ENCODE results near the gene ETS2.
"Not testable (repeated sequence)": the region's sequence is repeated elsewhere in the genome, so short reads cannot be mapped to it uniquely, and the experiment has no call there.

ETS2 gene

DNA sequence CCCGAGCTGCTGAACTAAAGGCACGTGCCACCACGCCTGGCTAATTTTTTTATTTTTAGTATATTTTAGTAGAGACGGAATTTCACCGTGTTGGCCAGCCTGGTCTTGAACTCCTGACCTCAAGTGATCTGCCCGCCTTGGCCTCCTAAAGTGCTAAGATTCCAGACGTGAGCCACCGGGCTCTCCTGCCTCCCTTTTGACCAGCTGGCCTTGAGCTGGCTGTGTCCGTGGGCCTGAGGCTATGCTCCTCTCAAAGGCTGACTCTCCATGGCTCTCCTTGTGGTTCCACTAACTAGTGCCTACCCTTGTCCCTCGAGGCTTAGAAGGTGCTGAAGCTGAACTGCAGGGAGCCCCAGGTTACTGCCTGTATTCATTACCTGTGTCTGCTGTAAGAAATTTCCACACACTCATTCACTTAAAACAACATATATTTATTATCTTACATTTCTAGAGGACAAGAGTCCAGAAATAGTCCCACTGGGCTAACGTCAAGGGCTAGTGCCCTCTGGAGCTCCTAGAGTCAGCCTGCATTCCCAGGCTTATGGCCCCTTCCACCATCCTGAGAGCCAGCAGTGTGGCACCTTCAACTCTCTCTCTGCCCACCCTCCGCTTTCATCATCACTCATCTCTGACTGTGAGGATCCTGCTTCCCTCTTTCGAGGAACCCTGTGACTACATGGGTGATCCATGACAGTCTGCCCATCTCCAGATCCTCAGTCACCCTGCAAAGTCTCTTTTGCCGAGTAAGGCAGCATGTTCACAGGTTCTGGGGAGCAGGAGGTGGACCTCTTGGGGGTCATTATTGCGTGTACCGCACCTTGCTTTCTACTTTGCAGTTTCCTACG is 34.9 kb downstream of the ETS2 start:
- no peak for DNase-seq

DNA sequence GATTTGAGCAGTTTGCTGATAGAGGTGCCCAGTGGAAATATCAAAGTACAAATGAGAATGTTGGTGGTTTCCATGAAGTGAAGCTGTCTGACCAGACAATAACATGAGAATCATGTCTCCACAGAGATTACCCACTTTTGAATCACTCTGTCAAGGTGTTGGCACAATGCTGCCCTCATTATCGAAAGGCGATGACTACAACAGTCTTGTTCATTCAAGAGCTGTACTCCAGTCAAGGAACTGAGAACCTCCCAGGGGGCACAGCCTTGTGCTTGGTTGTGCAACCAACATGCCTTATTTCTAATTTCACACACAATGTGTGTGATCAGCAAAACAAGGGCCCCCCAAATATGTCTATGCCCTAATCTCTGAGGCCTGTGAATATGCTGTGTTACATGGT is 35.7 kb downstream of the ETS2 start:
- DNase-seq: no peak

DNA sequence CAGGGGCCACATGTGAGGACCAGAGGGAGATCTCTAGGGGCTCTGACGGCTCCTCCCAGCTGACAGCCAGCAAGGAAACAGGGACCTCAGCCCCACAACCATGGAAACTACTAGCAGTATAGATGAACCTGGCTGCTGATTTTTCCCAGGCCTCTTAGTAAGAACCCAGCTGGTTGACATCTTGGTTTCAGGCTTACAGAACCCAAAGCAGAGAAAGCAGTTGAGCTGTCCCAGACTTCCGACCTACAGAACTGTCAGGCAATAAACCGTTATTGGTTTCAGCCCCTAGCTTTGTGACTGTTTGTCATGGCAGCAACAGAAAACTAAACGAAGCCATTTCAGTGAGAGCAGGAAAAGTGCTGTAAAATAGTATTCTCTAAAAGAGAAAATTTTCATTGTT is 36.4 kb downstream of the ETS2 start:
- DNase-seq: no peak

DNA sequence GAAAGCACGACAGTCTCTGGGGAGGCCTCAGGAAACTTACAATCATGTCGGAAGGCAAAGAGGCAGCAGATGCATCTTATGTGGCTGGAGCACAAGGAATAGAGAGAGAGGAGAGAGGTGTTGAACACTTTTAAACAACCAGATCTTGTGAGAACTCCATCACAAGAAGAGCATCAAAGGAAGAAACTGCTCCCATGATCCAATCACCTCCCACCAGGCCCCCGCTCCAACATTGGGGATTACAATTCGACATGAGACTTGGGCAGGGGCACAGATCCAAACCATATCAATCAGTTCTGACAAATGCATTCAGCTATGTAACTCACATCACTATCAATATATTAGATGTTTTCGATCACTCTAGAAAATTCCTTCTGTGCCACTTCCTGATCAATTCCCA is 37.6 kb downstream of the ETS2 start:
- DNase-seq: no peak

DNA sequence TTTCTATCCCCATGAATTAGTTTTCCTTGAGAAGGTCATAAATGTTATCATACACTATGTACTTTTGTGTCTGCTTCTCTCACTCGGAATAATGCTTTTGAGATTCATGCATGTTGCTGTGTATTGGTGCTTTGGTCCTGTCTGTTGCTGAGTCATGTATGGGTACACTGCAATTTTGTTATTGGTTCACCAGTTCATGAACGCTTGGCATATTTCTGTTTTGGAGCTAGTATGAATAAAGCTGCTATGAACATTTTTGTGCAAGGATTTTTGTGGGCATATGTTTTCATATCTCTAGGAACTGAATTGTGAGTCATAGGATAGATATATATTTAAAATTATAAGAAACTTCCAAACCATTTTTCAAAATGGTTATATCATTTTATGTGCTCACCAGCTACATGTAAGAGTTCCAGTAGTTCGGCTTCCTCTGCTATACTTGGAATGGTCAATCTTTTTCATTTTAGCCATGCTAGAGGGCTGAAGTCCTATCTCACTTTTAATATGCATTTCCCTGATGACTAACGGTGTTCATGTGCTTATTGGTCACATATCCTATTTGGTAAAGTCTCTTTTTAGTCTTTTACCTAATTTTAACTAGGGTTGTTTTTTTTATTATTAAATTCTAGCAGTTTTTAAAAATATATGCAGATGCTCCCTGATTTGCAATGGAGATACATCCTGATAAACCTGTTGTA is 38.2 kb downstream of the ETS2 start:
- no peak for DNase-seq

DNA sequence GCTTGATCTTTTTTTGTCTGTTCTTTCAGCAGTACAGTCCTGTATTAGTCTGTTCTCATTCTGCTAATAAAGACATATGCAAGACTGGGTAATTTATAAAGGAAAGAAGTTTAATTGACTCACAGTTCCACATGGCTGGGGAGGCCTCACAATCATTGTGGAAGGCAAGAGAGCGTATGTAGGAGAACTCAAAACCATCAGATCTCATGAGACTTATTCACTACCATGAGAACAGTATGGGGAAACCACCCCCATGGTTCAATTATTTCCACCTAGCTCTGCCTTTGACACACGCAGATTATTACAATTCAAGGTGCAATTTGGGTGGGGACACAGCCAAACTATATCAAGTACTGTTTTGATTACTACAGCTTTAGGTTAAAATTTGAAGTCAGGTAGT is 39.6 kb downstream of the ETS2 start:
- DNase-seq: not testable (repeated sequence)

DNA sequence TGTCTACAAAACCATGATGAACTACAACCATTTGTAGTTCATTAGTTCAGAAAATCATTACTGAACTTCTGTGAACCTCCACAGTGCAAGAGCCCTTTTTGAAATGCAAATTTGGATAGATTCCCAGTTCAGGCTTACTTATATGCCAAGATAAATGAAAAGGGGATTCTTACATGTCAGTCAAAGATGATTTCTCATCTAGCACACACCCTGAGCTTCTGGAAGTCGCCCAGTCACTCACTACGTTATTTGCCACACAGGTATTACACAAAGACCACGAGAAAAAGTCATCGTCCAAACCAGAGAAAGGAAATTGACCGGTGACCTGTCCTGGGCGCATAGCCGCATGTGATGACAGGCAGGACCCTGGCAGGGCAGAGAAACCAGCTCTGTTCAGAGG is 41.8 kb downstream of the ETS2 start:
- no peak for DNase-seq

DNA sequence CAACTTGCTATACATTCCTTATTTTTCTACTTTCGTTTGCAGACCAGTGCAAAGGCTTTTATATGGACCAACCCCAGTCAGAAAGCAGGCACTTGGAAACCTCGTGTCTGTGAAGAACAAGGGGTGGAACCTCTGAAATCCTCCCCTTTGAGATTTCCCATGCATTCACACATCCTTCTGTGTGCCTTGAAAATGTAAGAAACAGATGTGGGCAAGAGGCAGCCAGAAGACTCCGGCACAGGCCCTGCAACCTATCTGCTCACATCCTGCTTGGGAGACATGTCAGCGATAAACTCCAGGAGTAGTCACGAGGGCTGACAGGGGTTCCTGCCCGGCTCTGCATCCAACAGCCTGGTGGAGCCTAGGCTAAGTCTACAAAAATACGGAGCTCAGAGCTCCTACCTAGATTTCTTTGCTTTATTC is 42.5 kb downstream of the ETS2 start:
- DNase-seq: no peak

DNA sequence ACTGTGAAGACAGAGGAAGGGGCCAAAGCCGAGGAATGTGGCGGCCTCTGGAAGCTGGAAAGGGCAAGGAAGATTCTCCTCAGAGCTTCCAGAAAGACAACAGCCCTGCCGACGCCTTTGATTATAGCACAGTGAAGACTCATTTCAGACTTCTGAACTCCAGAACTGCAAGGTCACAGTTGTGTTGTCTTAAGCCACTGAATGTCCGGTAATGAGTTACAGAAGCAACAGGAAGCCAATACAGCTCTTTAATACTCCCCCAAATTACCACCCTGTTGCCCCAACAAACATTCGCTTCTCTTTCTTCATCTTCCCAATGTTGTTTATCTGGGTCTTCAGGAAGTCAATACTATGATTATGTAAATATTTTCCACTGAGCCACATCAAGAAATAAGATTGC is 44.0 kb downstream of the ETS2 start:
- no peak for DNase-seq

DNA sequence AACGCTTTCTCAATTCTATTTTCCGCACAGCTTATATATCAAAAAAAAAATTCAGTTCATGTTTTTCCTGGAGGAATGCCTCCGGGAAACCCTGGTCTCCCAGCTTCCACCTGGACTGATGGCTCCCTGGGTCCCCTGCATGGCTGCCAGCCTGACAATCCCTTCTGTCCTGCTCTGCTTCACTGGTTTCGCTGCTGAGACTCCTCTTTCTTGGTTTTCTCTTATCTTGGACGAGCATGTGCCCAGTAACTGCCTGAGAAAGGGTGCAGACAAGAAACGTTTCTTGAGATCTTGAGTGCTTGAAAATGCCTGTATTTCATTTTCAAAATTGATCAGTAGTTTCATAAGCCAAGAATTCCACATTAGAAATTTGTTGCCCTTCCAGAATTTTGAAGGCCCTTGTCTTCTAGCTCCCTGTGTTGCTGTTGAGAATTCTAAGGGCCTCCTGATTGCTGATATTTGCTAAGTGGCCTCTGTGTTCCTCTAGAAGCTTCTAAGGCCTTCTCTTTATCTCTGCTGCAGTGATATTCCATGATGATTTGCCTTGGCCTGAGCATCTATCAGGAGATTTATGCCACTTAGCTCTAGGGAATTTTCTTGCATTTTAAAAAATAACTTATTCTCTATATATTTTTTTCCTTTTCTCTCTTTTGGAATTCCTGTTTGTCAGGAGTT is 44.7 kb downstream of the ETS2 start:
- DNase-seq: no peak

DNA sequence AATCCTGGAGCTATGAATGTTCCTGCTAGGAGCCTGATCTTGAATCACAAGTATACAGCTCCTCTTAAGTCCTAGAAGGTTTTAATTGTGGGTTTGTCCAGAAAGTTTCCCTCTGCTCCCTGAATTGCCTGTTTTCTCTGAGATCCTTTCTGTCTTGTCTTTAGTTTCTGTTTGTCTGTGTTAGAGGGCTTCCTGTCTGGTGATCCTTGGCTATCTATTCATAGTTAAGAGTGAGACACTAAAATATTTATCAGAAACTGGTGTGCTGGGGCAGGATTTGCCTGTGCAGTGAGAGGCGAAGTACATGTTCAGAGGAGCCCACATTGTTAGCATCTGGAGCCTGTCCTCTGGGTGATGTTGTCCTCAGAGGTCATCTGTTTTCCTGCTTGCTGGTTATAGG is 45.4 kb downstream of the ETS2 start:
- no peak for DNase-seq

DNA sequence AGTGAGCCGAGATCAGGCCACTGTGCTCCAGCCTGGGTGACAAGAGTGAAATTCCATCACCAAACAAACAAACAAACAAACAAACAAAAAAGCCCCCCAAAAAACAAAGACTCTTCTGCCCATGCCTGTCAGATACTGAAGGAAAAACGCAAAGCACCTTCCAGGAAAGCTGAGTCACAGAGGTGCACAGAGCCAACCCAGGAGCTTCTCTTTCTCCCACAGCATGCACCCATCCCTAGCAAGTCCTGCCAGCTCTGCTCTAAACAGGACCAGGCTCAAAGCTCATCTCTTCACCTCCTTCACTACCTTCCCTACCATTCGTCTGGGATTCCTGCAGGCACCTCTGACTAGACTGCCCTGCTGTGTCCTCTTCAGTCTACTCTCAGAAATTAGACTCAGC is 46.5 kb downstream of the ETS2 start:
- DNase-seq: no peak

DNA sequence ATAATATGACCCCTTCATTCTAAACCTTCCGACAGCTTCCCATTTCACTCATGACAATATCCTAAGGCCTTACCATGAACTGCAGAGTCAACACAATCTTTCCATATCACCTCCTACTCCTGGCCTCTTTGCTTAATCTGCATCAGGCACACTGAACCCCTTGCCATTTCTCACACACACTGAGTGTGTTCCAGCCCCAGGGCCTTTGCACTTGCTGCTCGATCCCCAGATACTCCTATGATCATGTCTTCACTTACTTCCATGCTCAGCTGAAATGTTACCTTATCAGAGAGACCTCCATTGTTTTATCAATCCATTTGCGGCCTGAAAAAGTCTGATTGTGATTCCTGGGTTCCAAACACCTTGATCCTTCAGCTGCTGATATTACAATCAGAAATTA is 47.0 kb downstream of the ETS2 start:
- no peak for DNase-seq

DNA sequence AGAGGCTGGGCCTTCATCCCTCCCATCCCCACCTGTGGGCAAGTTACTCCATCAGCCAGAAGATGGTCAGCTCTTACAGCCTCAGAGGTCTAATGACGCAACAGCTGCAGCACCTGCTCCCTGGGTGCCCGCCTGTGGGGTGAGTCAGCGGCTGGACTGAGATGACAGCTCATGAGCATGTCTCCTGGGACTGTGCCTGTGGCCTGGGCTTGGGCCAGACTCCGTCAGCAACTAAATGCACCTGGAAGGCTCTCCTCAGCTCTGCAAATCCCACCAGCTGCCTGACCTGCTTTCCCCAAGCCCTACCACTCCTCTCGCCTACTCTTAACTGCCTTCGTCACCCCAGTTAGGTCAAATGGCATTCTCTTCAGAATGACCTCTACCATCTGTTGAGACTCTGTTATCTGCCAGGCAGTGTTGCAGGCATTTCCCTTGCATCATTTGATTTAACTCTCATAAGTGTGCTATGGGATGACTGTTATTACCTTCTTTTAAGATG is 47.7 kb downstream of the ETS2 start:
- DNase-seq: no peak

DNA sequence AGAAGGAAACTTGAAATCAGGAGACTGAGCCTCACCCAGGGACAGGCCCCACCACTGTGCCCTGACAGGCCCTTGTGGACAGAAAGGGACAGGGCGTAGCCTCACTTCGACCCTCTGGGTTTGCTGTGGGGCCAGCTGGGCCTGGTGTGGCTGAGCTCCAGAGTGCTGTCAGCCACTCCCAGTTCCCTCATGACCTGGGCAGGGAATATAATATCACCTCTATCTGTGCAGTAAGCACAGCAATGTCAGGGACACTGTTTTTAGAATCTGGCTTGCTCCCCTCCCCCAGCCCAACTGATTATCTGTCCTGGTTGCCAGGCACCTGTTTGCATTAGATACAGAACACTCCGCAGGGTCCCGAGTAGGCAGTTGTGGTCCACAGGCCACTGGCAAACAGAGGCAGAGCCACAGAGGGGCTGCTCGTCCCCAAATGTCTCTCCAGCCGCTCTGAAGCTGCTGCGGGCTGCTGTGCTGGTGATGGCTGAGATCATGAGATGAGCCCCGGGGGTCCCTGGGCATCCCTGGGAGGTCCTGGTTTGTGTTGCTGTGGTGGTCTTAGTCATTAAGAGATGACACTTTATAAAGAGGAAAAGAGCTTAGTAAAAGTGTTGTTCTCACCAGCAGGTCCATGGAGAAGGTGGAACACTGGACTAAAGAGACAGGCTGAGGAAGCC is 51.6 kb downstream of the ETS2 start:
- no peak for DNase-seq

DNA sequence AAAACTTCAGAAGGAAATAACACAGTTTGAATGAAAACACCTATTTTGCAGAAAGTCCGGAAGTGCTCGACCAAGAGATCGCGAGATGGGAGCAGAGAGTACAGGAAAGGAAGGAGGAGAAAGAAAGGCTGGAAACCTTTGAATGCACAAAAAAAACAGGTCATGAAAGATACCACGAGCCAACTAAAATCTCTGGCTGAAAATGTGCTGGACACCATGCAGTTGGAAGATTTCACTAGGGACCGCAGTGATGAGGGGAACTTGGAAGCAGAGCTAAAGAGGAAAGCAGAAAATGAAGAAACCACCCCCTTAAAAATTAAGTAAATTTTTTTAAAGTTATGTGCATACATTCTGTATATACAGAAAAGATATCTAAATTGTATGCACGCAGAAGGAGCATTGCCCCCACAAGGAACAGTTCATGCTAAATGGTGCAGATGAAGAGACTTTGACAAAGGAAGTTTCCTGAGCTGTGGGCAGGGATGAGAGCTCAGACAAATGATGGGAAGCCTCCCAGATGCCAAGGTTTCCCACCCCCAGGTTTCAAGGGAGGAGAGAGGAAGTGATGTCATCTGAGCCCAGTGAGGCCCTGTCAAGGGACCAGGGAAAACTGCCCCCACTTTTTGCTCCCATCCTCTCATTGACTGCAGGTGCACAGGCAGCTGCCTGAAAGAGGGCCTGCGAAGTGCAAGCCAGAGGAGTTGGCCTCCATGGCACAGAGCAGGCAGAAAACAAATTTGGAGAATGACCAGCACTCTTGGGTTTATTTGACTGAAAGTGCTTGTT is 52.5 kb downstream of the ETS2 start:
- DNase-seq: no peak

DNA sequence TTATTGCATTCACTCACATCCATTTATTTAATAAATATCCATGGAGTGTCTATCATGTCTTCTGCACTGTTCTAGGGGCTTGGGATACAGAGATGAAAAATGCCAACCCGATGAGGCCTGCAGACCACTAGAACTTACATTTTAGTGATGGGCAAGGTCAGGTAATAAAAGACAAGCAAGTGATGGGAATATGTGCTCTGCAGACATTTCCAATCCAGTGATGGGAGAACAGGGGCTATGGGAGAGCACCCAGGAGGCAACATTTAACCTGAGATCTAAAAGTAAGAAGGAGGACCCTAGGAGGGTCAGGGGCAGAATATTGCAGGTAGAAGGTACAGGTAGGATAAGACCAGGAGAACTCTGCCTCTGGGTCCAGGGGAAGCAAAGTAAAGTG is 53.1 kb downstream of the ETS2 start:
- no peak for DNase-seq

DNA sequence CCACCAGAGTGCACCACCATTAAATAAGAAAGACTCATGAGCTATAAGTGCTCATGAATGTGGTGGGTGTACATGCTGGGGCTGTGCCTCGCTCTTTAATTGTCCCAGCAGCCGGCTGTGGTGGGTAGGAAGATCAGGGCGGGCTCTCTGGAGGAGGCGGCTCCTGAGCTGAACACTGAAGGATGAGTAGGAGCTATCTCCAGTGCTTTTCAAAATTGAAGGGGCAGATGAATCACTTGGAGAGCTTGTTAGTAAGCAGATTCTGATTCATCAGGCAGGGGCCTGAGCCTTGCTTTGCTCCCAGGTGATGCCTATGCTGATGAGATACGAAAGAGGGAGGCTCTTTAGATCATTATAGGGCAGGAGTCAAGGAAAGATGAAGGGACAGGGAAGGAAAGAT is 54.1 kb downstream of the ETS2 start:
- no peak for DNase-seq

DNA sequence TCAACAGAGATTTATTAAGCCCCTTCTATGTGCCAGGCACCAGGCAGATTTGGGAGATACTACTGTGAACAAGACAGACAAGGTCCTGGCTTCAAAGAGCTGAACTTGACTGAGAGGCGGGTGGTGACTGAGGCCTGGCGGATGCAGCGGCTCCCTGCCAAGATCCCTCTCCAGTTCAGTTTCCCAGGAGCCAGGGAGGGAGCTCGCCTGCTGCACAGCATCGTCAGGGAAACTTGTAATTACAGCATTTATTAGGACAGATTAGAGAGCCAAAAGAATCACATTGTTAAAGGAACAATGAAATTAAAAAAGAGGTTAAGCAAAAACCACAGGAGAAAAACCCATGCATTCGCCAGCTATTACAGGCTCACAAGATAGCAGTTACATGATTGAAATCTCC is 55.3 kb downstream of the ETS2 start:
- no peak for DNase-seq

DNA sequence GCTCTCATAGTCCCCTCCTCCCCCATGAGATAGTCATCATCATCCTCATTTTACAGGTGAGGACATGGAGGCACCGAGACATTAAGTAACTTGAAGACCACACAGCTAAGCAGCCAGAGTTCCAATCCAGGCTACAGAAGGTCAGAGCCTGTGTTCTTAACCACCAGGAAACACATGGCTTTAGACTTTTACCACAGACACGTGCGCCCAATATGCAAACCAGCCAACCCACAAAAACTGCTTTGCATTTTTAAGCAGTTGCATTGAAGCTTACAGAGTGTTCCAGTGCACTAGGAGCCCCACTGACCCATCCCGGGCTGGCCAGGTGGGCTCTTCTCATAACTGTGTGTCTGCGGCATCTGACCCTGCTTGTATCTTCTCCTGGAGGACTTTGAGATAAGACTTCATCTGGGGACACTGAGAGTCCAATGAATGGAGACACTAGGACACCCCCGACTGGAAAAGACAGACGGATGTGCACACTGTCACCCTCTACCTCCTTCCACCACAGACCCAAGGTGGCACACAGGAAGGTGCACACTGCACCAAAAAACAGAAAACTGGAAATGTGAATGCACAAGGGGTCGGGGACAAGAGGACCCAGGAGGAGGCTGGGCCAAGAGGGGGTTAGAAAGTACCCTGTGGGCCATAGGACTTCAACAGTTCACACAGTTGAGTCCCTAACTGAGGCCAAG is 56.4 kb downstream of the ETS2 start:
- DNase-seq: no peak

DNA sequence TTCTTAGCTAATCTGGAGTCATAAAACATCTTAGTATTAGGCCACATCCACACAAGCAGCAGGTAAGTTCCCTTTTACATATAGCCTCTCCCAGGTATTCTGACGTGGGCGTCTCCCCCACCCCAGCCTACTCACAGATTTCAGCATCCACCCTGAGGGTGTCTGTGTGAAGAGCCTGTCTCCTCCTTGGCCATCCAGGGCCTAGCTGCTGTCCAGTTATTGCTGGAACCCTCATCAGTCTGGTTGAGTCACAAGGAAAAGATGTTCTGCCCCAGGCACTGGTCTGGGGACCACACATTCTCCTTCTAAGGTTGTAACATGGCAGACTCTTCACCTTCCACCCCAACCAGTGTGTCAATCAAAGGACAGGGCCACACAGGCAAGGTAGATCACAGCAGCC is 57.6 kb downstream of the ETS2 start:
- DNase-seq: no peak

DNA sequence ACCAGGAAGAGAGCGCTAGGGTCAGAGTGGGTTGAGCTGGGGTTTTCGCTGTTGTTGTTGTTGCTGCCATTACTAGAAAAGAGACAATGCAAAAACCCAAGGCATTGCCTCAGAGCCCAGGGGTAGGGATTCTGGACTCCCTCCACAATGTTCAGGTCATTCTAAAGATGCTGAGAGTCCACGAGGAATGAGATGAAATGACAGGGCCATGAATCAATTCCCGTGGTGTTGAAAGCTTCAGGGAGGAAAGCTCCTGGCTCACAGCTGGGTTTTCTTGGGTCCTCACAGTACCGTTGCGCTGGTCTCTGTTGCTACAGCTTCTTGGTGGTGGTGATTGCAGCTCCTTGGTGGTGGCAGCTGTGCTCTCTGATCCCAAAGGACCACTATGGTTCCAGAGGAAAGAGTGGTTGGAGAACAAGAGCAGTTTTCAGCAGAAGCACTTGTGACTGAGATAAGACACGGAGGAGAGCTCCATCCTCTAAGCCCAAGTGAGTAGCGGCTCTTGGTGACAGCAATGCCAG is 58.2 kb downstream of the ETS2 start:
- no peak for DNase-seq

Data from SIG-M5 (cell line).